Inferior parietal cortex (tissue), 1 donor: Measurements from ENCODE around the gene MRPS2.
"Not testable (repeated sequence)": the region's sequence is repeated elsewhere in the genome, so short reads cannot be mapped to it uniquely, and the experiment has no call there.

Source experiments
- DNase-seq: peaks from one replicate; pipeline ENCODE4 v3.0.0-alpha.2; 2016; ENCODE audit errors: extremely low spot score

Gene MRPS2

DNA sequence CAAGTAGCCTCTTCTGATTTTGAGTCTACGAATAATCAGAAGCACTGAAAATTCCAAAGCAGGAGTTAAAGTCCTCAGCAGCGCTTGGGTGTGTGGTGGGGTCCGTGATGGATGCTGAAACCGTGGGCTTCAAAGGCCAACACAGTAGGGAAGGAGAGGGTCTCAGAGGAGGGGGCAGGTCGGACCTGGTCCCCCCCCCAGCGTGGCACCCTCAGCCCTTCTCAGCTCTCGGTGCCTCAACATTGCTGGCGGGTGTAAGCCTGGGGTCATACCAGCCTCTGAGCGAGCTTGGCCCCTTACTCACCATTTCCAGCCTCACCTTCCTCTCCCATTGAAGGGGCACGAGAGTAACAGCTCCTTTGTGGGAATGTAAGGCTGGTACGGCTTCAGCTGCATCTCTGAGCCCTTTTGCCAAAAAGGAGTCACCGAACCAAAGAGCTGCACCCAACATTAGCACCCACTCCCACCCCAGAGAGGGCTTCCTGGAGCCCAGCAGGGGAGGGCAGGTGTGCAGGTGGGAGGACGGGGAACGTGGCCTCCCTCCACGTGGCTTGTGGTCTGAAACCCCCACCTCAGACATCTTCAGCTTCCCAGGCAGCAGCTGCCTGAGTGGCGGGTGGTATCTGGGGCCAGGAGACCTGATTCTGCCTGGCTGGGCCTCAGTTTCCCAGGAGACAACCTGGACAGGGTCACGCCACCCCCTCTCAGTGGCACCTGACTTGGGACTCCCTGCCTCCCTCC, 14.0 kb downstream of the MRPS2 start:
- no peak for DNase-seq

DNA sequence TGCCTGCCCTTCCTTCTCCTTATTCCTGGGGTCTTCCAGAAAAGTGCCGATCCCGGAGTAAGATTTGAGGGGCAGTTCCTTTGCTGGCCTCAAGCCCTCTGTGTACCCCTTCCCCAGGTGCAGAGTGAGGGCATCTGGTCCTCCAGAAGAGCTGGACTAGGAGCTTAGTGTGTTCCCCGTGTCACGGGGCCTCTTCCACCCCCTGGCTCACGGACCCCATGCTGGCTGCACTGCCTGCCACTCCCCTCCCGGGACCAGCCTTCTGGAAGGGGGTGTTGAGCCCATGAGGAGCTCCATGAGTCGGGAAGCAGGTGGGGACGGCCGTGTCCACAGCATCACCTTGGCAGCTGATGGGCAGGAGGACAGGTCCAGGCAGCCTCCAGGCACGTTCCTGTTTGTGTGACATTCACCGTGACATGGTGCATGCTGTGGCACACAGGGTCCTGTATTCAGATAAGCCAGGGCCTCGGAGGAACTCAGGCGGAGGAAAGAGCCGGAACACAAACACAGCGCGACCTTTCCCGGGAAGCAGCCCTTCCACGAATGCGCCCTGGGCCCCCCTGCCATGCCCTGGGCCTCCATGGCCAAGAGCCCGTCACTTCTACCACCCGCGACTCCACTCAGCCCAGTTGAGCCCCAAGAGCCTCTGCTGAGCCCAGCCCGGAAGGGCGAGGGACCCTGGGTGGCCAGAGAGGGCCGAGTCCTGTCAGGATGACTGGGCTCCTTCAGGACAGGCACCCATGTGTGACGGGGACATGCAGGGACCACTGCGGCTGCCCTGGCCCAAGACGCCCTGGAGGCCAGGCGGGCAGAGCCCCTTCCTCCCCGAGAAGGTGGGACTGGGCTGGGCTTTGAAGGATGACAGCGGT, 14.8 kb downstream of the MRPS2 start:
- no peak for DNase-seq

GRCh38 chr9:135516132-135516860, 15.8 kb downstream of the MRPS2 start:
- no peak for DNase-seq

DNA sequence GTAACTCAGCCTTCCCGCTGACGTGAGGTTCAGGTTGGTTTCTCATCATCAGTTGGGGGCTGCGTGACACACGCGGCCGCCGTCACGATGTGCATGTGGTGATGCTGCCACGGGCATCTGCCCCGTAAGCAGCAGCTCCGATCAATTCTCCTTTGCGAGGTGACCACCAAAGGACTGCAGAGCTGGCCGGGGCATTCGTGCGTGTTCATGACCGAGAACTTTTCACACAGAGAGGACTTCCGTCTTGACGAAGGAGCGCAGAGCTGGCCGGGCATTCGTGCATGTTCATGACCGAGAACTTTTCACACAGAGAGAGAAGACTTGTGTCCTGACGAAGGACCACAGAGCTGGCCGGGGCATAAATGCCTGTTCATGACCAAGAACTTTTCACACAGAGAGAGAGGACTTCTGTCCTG, 16.9 kb downstream of the MRPS2 start:
- DNase-seq = no peak

GRCh38 chr9:135519179-135519971, 18.9 kb downstream of the MRPS2 start:
- DNase-seq = no peak

GRCh38 chr9:135520916-135521607, 20.6 kb downstream of the MRPS2 start, which contains the start of gene LCN1:
TSS of gene LCN1 (plus strand) at chr9:135521440. CDS start at chr9:135521498, 58 bp downstream.
- no peak for DNase-seq

GRCh38 chr9:135521608-135522095, 21.2 kb downstream of the MRPS2 start:
- DNase-seq = no peak

- DNase-seq = no peak
Observed at GRCh38 chr9:135522137-135522877, 21.8 kb downstream of the MRPS2 start.

- DNase-seq = no peak
Observed at GRCh38 chr9:135522931-135523330, 22.4 kb downstream of the MRPS2 start.

- DNase-seq = no peak
Observed at GRCh38 chr9:135523521-135524129, 23.1 kb downstream of the MRPS2 start.

GRCh38 chr9:135524130-135524861, 23.8 kb downstream of the MRPS2 start:
- no peak for DNase-seq

GRCh38 chr9:135525241-135526088, 25.0 kb downstream of the MRPS2 start:
- no peak for DNase-seq

GRCh38 chr9:135526089-135526729, 25.7 kb downstream of the MRPS2 start:
- DNase-seq = no peak

DNA sequence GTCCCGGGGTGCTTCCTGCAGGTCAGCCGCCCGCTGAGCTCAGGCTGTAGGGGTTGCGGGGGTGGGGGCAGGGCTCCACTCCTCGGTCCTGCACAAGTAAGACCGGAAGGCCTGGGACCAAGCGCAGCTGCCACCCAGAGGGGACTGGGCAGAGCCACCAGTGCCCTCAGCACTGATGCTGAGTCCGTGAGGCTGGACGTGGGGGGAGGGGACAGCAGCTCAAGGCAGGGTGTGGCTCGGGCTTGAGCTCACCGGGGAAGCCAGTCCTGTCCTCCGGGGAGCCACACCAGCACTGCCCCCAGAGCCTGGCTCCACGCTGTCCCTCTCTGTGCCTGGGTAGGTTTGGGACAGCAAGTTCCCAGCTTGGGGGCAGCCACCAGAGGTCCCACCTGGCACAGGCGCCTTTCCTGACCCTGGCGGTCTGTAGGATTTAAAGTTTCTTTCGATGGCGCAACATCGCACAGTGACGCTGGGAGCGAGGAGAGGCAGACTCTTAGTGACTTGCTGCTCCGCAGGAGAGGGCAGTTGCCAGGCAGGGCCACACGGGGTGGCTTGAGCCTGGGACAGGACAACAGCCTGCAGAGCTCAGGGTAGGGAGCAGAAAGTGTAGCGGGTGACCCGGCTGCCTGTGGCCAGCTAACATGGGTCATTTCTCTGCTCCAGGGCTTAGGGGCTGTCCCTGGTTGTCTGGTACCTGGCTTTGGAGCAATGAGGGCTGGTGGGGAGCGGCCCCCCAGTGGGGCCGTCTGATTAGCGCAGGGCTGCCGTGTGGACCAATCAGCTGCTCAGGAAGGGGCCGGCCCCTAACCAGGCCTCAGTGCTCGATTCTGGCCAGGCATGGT, 26.5 kb downstream of the MRPS2 start:
- DNase-seq = no peak

DNA sequence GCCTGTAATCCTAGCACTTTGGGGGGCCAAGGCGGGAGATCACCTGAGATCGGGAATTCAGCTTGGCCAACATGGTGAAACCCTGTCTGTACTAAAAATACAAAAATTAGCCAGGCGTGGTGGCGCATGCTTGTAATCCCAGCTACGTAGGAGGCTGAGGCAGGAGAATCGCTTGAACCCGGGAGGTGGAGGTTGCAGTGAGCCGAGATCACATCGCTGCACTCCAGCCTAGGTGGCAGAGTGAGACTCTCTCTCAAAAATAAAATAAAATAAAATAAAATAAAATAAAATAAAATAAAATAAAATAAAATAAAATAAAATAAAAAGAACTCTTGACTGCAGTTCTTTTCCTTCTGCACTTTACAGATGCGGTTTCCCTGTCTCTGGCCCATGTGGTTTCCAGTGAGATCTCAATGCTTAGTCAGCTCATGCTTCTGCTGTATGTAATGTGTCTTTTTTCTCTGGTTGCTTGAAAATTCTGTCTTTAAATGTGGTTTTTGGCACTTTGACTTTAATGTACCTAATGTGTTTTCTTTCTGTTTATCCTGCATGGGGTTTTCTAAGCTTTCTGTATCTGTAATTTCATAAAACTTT, 28.5 kb downstream of the MRPS2 start:
- not testable (repeated sequence) for DNase-seq

DNA sequence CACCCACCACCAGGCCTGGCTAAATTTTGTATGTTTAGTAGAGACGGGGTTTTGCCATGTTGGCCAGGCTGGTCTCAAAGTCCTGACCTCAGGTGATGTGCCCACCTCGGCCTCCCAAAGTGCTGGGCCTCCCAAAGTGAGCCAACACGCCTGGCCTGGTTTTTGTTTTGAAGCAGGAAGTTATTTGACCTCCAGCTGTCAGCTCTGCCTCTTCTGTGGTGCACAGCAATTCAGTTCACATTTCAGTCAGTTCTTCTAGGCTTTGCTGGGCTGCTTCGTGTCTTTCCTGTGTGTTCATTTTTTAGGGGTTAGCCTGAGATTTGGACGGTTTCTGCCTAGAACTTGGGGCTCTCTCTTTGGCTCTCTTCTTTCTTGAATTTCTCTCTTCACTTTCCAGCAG, 29.7 kb downstream of the MRPS2 start:
- no peak for DNase-seq
